NCI-H774 (cell line): ENCODE results near the gene DCAF12.
A peak's percentile ranks its signal among the peaks of the same experiment; 100 is the strongest.
"Not testable (repeated sequence)": the region's sequence is repeated elsewhere in the genome, so short reads cannot be mapped to it uniquely, and the experiment has no call there.

ENCODE experiments used
- DNase-seq: peaks from one replicate; lab custom pipeline; 2025; lab: John Stamatoyannopoulos, UW

The DCAF12 gene

GRCh38 chr9:34065541-34065940 lies 61.0 kb downstream of the DCAF12 start:
- no peak for DNase-seq

- DNase-seq: no peak
Observed at GRCh38 chr9:34059954-34060353, 66.5 kb downstream of the DCAF12 start.

DNA sequence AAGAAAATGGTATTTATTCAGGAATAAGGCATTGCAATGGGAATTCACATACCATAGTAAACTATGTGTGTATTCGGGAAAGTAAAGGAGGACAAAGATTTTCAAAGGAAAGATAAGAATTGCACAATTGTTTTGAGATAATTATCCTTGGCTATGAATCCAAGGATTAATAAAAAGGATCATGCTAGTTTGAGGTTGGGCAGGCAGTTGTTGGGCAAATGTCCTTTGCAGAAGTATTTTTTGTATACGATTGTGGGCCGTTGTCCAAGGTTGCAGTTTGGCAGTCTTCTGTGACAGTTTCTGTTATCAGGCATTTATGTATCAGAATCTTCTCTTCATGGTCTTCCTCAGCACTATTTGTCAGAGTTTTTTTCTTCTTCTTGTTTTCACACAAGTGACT lies 67.2 kb downstream of the DCAF12 start:
- no peak for DNase-seq

GRCh38 chr9:34049630-34050384 lies 76.7 kb downstream of the DCAF12 start:
- DNase-seq: no peak

DNA sequence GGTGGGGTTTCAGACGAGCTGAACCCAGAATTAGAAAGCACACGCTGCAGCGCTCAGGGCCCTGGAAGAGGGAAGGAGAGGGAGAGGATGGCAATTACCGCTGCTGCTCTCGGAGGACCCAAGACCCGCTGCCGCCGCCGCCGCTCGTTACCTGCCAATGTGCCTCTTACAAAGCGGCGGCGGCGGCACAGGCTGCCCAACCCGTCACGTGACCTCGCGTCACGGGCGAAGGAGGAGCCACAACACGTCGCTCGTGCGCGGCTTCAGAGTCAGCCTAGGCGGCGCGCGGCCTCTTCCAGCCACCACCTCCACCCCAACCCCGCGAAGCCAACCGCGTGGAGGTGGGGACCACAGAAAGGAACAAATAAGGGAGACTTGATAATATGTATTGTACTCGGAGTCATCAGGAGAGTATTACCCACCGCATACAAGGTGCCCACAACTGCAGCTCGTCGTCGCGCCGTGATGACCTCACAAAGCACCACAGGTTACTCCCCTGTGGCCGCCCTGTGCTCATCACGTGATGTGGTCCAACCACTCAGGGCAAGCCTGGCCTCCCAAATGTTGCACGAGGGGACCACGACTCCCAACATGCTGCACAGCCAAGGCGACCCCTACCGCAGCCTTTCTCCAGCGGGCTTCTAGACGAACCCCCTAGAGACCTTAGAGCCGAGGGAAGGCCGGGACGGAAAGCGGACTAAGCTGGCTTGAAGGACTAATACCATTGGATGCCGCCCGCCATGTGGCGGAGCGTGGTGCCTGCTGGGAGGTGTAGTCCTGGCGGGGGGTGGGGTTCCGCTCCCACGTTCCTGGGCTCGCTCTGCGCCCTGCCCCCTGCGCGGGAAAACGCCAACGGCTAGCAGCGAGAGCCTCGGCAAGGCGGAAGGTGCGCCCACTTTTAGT lies 77.5 kb downstream of the DCAF12 start, which contains the start of gene UBAP2:
Gene UBAP2, minus strand, starts transcription at position 161 of the 903 bp plus-strand sequence. CDS start 31,739 bp downstream, outside the sequence.
- DNase-seq: peak; percentile 93

GRCh38 chr9:34047864-34048726 lies 78.4 kb downstream of the DCAF12 start:
- peak; percentile 25 for DNase-seq

- DNase-seq: no peak
Observed at GRCh38 chr9:34046784-34047379, 79.6 kb downstream of the DCAF12 start.

DNA sequence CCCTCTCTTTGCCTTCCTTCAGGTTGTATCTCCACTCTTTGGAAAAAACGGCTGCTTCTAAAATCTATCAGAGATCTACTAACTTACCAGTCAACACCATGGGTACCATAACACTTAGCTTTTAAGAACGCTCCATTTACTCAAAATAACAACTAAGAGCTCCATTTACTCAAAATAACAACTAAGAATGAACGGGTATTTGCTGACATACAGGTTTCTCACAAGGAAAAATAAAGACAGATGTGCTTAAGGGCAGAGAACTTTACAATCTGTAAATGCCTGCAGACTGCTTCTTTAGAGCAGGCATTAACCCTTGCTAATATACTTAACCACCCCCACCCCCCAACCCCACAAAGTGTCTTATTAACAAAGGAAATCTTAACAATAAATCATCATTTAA lies 80.6 kb downstream of the DCAF12 start:
- no peak for DNase-seq

- not testable (repeated sequence) for DNase-seq
Observed at GRCh38 chr9:34042074-34042473, 84.4 kb downstream of the DCAF12 start.

- DNase-seq: not testable (repeated sequence)
Observed at GRCh38 chr9:34038851-34039250, 87.6 kb downstream of the DCAF12 start.

DNA sequence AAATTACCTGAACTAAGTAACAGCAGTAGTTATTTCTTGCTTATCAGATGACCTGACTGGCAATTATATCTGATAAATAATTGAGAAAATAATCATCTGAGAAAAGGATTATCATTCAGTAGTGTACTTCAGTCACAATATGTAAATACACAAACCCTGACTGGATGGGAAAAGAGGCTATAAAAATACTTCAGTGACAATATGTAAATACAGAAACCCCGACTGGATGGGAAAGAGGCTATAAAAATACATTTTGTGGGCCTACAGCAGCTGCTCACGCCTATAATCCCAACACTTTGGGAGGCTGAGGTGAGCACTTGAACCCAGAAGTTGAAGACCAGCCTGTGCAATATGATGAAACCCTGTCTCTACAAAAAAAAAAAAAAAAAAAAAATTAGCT lies 88.9 kb downstream of the DCAF12 start:
- peak; percentile 20 for DNase-seq

DNA sequence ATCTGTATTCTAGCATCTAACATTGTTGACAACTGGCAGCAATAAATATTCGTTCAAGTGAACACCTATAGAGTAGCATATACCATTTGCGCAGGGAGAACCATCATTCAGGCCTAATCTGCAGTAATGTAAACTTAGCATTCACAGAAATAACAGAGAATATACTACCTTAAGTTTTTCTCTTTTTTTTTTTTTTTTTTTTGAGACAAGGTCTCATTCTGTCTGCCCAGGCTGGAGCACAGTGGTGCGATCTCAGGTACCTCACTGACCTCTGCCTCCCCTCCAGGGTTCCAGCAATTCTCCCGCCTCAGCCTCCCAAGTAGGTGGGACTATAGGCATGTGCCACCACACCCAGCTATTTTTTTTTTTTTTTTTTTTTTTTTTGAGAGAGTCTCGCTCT lies 89.9 kb downstream of the DCAF12 start:
- DNase-seq: no peak
